RWPE1 (cell line): ENCODE measurements around the gene PLXND1.

Experiments used
- CTCF ChIA-PET: fragments of 350-600 bp; sonication (Branson Sonifier 250); formaldehyde crosslinking; extraction: SDS; loops from one replicate; lab custom pipeline; 2021; lab: Yijun Ruan, JAX
- POLR2A ChIA-PET: fragments of 400-600 bp; formaldehyde crosslinking; extraction: SDS; loops from one replicate; lab custom pipeline; 2020; ENCODE audit warnings: antibody characterized with exemption; ENCODE audit not compliant: low non-redundant PET; lab: Yijun Ruan, JAX
- DNase-seq: peaks from one replicate; pipeline ENCODE4 v3.0.0; 2012; ENCODE audit warnings: low spot score
- H3K27ac ChIP-seq: fragments of 450-650 bp; 2 replicates; pipeline ENCODE4 v1.5.1; 2017
- CTCF ChIP-seq: fragments of 450-650 bp; conservative IDR thresholded peaks from 2 replicates; pipeline ENCODE4 v1.5.1; 2017; ENCODE audit warnings: low read depth, mild to moderate bottlenecking

The PLXND1 gene

GRCh38 chr3:129584631-129585030 lies 21.8 kb downstream of the PLXND1 start:
- DNase-seq: no peak
- ChIA-PET CTCF (no interaction called here), POLR2A (no interaction called here)
- H3K27ac ChIP-seq: no peak overlapping the region
- no peak for TF ChIP-seq CTCF

- TF ChIP-seq CTCF: no peak
- ChIA-PET CTCF (no interaction called here), POLR2A (no interaction called here)
- H3K27ac ChIP-seq: no peak overlapping the region
- no peak for DNase-seq
Observed at GRCh38 chr3:129583289-129583688, 23.2 kb downstream of the PLXND1 start.

GRCh38 chr3:129582799-129583198 lies 23.7 kb downstream of the PLXND1 start:
- CTCF ChIA-PET: no interaction called here
- no peak for TF ChIP-seq CTCF
- DNase-seq: no peak
- H3K27ac ChIP-seq: no peak overlapping the region
- POLR2A ChIA-PET: no interaction called here

- CTCF ChIA-PET: no interaction called here
- DNase-seq: no peak
Observed at GRCh38 chr3:129581623-129582022, 24.9 kb downstream of the PLXND1 start.

GRCh38 chr3:129579991-129580390 lies 26.5 kb downstream of the PLXND1 start:
- POLR2A ChIA-PET: no interaction called here
- no peak overlapping the region for H3K27ac ChIP-seq
- no peak for DNase-seq
- CTCF ChIA-PET: no interaction called here
- TF ChIP-seq CTCF: no peak

More at GRCh38 chr3:129581623-129582022, 24.9 kb downstream of the PLXND1 start:
- H3K27ac ChIP-seq: no peak overlapping the region
- POLR2A ChIA-PET: no interaction called here
- no peak for TF ChIP-seq CTCF

- CTCF ChIA-PET: no interaction called here
- no peak for DNase-seq
- no peak for TF ChIP-seq CTCF
- H3K27ac ChIP-seq: no peak overlapping the region
- POLR2A ChIA-PET: no interaction called here
Observed at GRCh38 chr3:129577925-129578786, 28.3 kb downstream of the PLXND1 start.
